Measurements from ENCODE around the gene PCDHGC5. TPM values are rescaled to one million over a fixed set of nuclear protein-coding genes. Genes with fewer than 3 reads are reported as not detected.

PCDHGC5 gene
- total and polyA plus RNA-seq, 2 donors from 2014 or later: 1.4 TPM; not detected in 1

DNA sequence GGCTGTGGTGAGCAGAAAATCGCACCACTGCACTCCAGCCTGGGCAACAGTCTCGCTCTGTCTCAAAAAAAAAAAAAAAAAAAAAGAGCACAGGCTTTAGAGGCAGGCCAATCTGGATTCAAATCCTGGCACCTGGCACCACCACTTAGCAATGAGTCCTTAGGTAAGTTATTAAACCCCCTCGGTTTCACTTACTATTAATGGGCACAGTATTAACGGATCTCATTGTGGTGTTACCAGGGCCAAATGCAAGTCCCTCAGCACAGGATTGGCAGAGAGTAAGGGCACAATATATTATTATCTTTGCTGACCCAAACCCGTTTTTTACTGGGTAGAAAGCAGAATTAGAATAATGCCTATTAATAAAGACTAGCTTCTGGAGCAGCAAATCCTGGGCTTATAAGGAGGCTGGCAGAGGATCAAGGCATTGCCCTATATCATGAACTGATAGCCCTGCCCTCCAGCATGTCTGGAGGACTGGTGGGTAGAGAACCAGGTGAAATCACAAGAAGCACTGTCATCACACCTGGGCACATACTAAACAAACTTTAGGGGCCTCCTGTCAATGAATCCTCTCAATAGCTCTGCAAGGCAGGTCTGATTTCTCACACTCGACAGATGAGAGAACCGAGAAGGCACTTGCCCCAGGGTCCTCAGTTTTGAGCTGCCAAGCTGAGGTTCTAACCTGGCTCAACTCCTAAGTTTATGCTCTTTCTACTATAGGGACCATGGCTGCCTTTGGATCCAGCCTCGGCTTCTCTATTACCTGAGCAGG lies 17.7 kb downstream of the PCDHGC5 start:
- DNase-seq (no peak), FAIRE-seq (no peak)
- Histone ChIP-seq H3K4me1 (ENCODE audit: control insufficient read depth in 2 of 3, insufficient read depth in 2 of 3, low read depth in 1 of 3, low read length in 3 of 3) (peaks cover 4 to 6% (median 6%) of the 10 kb centered on the region in 3 donors), H3K36me3 (ENCODE audit: control insufficient read depth in 2 of 3, insufficient read depth in 3 of 3, low read length in 3 of 3) (peaks cover 0 to 3% (median 0%) of the 10 kb centered on the region in 3 donors), H3K27me3 (ENCODE audit: control insufficient read depth, insufficient read depth, low read length) (no peaks in the 10 kb centered on the region), H3K27ac (ENCODE audit: low read depth in 2 of 2, low read length in 2 of 2) (no peak overlapping the region), H3K9ac (ENCODE audit: low read length in 3 of 3) (no peak overlapping the region), H3K9me3 (ENCODE audit: control insufficient read depth in 2 of 3, insufficient read depth in 1 of 3, low read length in 3 of 3) (no peaks in the 10 kb centered on the region), H3K4me3 (ENCODE audit: low read length in 3 of 3) (no peak overlapping the region)
- TF ChIP-seq, protein P1, sequence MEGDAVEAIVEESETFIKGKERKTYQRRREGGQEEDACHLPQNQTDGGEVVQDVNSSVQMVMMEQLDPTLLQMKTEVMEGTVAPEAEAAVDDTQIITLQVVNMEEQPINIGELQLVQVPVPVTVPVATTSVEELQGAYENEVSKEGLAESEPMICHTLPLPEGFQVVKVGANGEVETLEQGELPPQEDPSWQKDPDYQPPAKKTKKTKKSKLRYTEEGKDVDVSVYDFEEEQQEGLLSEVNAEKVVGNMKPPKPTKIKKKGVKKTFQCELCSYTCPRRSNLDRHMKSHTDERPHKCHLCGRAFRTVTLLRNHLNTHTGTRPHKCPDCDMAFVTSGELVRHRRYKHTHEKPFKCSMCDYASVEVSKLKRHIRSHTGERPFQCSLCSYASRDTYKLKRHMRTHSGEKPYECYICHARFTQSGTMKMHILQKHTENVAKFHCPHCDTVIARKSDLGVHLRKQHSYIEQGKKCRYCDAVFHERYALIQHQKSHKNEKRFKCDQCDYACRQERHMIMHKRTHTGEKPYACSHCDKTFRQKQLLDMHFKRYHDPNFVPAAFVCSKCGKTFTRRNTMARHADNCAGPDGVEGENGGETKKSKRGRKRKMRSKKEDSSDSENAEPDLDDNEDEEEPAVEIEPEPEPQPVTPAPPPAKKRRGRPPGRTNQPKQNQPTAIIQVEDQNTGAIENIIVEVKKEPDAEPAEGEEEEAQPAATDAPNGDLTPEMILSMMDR (IDR thresholded peaks at IDR 0.05; ENCODE audit: borderline replicate concordance, extremely low read depth, insufficient read depth): no peak
- intact Hi-C loops (cut with DNase I): no loop called here

DNA sequence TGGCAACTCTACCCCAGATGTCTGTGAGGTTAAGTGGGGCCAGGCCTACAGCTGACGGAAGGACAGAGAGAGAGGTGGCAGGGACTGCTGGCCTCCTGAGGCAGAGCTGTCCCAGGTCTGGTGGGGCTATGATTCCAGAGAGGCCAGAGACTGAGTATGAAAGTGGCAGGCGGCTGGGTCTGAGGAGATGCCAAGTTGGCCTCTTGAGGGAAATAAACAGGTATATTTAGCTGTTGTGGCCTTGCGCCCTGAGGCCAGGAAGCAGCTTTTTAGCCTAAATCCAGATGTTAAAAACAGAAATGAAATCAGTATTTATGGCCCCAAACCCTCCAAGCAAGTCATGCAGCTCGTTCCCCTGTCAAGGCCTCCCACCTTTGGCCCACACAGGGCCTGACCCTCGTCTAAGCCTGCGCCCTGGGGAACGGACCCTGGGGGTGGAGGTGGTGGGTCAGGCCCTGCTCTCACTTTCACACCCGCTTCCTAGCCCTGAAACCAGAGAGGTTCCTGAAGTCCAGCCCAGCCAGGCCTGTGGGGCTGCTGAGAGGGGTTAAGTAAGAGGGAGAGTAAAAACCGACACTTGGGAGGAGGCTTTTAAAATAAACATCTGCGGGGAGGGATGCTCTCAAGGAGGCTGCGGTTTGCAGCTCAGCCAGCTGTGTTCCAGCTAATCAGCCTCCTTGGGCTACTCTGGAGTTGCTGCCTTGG lies 18.7 kb downstream of the PCDHGC5 start:
- H3K36me3 ChIP-seq (ENCODE audit: control insufficient read depth in 2 of 3, insufficient read depth in 3 of 3, low read length in 3 of 3): peaks cover 0 to 5% (median 0%) of the 10 kb centered on the region in 3 donors
- no peaks in the 10 kb centered on the region for H3K27me3 ChIP-seq (ENCODE audit: control insufficient read depth, insufficient read depth, low read length)
- H3K4me1 ChIP-seq (ENCODE audit: control insufficient read depth in 2 of 3, insufficient read depth in 2 of 3, low read depth in 1 of 3, low read length in 3 of 3): peaks cover 4 to 6% (median 6%) of the 10 kb centered on the region in 3 donors
- H3K27ac ChIP-seq (ENCODE audit: low read depth in 2 of 2, low read length in 2 of 2): peak overlapping the region; percentile 23 to 49
- peak in 4 of 5 donors; percentile 48 to 90 (median 78) for DNase-seq
- TF ChIP-seq, protein P1 (IDR thresholded peaks at IDR 0.05; ENCODE audit: borderline replicate concordance, extremely low read depth, insufficient read depth): no peak
- no peaks in the 10 kb centered on the region for H3K9me3 ChIP-seq (ENCODE audit: control insufficient read depth in 2 of 3, insufficient read depth in 1 of 3, low read length in 3 of 3)
- intact Hi-C loops (cut with DNase I): no loop called here
- FAIRE-seq: no peak
- H3K9ac ChIP-seq (ENCODE audit: low read length in 3 of 3): no peak overlapping the region
- H3K4me3 ChIP-seq (ENCODE audit: low read length in 3 of 3): no peak overlapping the region

DNA sequence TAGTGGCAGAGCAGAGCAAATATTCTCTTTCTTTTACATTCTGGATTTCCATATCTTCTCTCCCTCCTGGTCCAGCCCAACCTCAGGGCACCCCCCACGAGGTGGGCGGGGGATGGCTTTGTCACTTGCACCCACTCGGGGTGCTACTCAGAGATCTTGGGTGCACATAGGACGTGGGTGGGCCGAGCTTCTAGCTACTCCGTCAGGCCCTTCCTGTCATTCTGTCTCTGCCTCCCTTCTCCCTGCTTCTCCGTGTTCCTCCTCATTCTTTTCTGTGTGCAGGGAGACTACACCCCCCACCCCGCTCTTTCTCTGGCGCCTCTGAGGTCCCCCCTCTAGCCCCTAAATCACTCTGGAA lies 19.5 kb downstream of the PCDHGC5 start:
- no peak for FAIRE-seq
- intact Hi-C loops (cut with DNase I): no loop called here
- H3K9ac ChIP-seq (ENCODE audit: low read length in 3 of 3): no peak overlapping the region

More for the DNA sequence above, 19.5 kb downstream of the PCDHGC5 start:
- no peaks in the 10 kb centered on the region for H3K27me3 ChIP-seq (ENCODE audit: control insufficient read depth, insufficient read depth, low read length)
- no peaks in the 10 kb centered on the region for H3K9me3 ChIP-seq (ENCODE audit: control insufficient read depth in 2 of 3, insufficient read depth in 1 of 3, low read length in 3 of 3)
- DNase-seq: no peak
- peaks cover 0 to 5% (median 0%) of the 10 kb centered on the region in 3 donors for H3K36me3 ChIP-seq (ENCODE audit: control insufficient read depth in 2 of 3, insufficient read depth in 3 of 3, low read length in 3 of 3)
- peak overlapping the region; percentile 23 to 49 for H3K27ac ChIP-seq (ENCODE audit: low read depth in 2 of 2, low read length in 2 of 2)
- TF ChIP-seq, protein P1 (IDR thresholded peaks at IDR 0.05; ENCODE audit: borderline replicate concordance, extremely low read depth, insufficient read depth): no peak
- peaks cover 4 to 8% (median 6%) of the 10 kb centered on the region in 3 donors for H3K4me1 ChIP-seq (ENCODE audit: control insufficient read depth in 2 of 3, insufficient read depth in 2 of 3, low read depth in 1 of 3, low read length in 3 of 3)
- H3K4me3 ChIP-seq (ENCODE audit: low read length in 3 of 3): no peak overlapping the region

Measured in kidney (tissue), 14 donors.